Hepatic stellate cell (primary cell): Measurements from ENCODE around the gene DNAJC15.
"Not testable (repeated sequence)": the region's sequence is repeated elsewhere in the genome, so short reads cannot be mapped to it uniquely, and the experiment has no call there.

Experiments
- DNase-seq: peaks from one replicate; pipeline ENCODE4 v3.0.0; 2011; ENCODE audit warnings: low spot score

Gene DNAJC15

DNA sequence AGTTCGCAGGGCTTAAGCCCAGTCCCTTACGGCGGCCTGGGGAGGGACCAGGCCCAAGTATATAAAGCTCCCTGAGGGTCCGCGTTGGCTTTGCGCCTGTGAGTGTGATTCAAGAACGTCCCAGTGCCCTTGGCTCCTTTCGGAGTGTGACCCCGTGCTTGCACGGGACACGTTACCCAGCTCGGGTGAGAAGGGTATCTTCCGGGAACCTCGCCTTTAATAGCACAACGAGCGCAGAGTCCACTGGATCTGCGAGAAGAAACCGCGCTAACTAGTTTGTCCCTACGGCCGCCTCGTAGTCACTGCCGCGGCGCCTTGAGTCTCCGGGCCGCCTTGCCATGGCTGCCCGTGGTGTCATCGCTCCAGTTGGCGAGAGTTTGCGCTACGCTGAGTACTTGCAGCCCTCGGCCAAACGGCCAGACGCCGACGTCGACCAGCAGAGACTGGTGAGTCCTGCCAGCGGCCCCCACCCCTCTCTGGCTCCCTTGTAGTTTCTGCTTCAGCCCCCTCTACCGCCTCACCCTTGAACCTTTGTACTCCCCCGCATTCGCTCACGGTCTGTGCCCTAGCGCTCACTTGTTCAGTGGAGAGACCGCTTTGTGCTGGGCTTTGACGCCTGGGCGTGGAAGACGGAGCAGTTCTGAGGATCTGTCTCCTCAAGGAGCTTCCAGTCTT, at the start of gene DNAJC15:
DNAJC15 (plus strand) TSS at position 298 of the 675 bp plus-strand sequence; CDS start at position 339, 41 bp downstream.
- peak; percentile 54 for DNase-seq

DNA sequence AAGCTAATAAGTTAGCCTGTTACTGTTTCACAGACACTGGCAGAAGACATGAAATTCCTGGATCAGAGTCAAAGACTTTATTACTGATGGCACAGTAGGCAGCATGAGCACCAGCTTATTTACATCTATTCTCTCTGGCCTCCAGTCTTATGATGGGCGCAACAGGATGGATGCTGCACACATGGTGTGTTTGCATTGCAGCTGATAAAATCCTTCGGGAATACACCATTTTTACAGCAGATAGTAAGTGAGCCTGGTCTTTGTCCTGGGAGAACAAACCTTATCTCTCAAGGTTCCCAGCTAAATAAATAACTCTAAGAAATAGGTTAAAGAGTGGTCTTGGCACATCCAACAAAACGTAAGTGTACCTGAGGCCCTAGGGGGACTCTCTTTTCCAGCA, 47.3 kb upstream of the DNAJC15 start:
- no peak for DNase-seq

GRCh38 chr13:42977219-42977659, 46.1 kb upstream of the DNAJC15 start:
- no peak for DNase-seq

DNA sequence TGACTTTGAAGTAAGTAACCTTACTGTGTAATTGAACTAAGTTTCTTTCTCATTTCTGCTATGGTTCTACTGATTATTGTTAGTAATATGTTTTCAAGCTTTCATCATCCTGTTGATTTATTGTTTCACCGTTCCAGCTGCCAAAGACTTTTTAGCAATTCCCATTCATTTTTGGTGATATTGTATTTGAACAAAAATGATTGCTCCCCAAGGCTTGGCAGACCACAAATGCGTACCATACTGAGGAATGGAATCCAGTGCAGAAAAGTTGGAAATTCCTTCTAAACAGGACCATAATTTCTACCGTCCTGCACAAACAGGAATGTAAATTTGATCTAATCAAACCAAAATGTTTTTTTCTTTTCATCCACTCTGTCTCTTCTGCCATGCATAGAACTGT, 42.1 kb upstream of the DNAJC15 start:
- DNase-seq = no peak

GRCh38 chr13:42981853-42982252, 41.5 kb upstream of the DNAJC15 start:
- no peak for DNase-seq

DNA sequence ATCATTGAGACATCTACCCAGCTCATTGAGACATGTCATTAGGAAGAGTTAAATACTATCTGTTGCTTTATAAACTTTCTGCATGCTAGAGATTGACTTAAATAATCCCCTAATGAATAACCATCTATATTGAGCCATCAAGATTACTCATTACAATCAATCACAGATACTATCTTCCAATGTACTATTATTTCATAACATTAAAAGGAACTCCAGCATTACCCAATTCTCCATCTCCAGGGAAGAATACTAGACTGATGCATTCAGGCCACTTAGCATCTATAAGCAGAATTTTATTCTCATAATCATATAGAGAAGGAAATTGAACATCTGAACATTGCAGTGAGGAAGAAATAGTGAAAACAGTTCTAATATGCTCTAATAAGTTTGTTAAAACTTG, 39.4 kb upstream of the DNAJC15 start:
- no peak for DNase-seq

- no peak for DNase-seq
Observed at GRCh38 chr13:42984691-42985090, 38.7 kb upstream of the DNAJC15 start.

DNA sequence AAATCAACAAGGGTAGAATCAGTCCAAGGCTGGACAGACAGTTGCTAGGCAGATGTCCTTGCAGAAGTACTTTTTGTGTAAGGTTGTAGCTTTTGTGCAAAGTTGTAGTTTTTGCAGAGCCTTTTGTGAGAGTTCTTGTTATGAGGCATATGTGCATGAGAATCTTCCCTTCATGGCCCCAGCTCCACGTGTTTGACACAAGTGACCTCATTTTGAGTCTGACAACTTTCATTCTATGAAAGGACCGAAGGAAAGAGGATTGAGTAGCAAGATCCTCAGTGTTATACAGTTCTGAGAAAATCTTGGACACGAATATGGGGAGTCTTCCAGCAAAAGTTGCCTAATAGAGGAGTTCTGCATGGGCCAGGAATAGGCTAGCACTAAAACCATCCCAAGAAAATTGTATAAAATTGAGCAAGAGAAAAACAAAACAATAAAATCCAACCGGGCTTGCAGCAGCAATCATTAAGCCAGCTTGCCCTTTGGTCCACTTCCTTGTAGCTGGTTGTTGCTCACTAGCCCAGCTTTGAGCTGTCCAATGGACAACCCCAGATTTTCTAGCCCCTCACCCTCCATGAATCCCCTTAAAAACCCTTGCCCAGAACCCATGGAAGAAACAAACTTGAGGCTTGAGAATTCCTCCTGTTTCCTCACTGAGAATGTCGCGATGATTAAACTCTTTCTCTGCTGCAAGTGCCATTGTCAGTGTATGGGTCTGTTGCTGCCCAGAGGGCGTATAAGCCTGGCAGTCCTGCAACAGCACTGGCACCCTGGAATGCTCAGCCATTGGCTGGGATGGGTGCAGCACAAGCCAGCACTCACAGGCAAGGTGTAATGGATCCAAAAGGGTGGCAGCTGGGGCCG, 37.8 kb upstream of the DNAJC15 start:
- DNase-seq = no peak

DNA sequence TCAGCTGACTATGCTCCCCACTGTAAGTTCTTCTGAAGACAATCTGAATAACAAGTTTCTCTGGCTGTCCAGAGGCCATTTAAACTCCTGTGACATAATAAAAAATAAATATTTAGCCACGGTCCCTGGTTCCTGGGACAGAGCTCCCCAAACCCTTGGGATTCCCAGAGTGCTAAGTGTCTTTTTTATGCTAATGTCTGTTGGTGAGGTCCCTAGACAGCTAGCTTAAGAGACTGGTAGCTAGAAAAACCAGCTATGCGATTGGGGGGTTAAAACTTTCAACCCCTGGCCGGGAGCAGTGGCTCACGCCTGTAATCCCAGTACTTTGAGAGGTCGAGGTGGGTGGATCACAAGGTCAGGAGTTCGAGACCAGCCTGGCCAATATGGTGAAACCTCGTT, 37.2 kb upstream of the DNAJC15 start:
- DNase-seq = no peak

DNA sequence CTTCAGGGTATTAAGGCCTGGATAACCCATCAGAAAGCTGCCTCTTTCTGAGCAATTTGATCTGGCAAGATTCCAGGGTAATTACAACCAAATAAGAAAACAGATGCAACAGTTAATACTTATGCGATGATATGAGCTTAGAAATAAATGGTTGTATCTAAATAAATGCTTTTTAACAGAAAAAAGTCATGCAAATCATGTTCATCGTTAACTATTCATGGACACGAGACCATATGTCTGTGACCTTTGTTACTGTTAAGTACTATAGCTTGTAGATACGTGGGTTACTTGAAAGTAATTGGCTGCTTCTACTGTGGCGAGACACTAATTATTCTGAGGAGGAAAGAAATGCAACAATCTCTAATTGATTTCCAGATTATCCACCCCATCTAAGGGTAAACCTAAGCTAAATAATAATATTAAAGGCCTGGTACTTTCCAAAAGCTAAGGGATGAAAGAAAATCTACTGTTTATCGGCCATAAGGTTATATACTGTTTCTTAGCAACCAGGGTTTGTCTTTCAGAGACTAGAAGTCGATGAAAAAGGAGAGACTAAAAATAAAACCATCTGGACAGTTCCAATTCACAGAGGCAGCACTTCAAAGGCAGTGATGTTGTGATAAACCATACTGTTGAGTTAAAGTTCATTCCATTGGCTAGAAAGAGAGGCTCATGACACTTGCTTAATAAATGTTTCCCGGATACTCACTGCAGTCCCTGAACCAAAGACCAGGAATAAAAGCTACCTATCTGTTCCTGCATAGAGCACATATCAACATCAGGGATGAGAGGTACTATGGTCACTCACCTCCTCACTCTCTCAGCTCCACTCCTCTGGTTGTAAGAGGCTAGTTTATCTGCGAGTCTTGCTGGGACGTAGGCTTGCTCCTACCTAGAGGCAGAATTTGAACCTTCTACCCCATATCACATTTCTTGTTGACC, 32.8 kb upstream of the DNAJC15 start:
- peak; percentile 55 for DNase-seq

DNA sequence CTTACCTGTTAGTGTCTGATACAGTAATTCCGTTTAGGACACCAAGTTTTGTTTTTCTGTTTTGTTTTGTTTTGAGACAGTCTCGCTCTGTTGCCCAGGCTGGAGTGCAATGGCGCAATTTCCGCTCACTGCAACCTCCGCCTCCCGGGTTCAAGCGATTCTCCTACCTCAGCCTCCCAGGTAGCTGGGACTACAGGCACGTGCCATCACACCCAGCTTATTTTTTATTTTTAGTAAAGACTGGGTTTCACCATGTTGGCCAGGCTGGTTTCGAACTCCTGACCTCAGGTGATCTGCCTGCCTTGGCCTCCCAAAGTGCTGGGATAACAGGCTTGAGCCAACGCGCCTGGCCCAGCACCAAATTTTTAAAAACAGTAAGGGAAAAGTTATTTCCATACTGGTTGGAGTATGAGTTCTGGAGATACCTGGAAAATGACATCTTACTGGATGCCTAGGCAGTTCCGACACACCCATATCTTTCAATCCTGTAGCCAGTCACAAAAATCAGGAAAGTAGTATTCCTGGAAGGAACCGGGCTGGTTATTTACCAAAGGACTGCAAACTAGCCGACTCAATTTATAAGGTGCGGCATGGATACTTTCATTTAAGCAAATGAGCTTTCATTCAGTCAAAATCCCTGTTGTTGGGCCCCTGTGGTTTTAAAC, 32.0 kb upstream of the DNAJC15 start:
- DNase-seq = not testable (repeated sequence)

DNA sequence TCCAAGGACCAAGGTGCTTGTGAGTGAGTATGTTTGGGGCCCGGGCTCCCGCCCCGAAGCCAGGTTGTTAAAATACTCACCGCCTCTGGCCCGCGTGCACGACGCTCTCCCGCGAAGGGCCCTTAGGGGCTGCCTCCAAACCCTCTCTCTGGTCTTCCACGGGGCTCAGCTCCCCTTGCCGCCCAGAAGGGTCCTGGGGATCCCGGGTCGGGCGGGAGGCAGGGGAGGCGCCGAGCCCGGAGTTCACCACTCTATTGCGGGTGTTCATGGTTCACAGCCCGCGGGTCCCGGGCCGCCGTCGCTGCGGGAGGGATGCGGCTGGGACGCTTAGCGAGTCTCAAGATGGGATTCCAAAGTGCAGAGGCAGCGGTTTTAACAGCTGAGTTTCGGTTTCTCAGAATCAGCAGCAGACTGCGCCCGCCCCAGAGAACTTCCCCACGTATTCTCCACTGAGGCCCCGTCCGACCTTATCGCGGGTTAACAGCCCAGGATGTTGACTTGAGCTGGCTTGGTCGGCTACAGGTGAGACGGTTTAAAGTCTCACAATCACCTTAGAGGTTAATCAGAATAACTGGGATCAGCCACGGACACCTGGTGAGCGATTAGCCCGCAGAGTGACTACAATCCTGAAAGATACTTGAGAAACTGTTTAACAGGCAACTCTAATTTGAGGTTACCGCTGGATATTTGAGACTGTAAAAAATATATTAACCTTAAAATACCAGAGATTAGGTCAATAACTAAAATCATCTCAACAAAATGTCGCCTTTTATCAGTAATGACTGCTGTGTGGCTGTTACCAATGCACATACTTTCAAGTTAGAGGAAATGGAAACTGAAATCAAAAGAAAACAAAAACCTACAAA, 31.3 kb upstream of the DNAJC15 start, which contains the start of gene EPSTI1:
EPSTI1 (minus strand) TSS at position 344 of the 866 bp plus-strand sequence; CDS start at position 268, 76 bp downstream.
- peak; percentile 67 for DNase-seq

DNA sequence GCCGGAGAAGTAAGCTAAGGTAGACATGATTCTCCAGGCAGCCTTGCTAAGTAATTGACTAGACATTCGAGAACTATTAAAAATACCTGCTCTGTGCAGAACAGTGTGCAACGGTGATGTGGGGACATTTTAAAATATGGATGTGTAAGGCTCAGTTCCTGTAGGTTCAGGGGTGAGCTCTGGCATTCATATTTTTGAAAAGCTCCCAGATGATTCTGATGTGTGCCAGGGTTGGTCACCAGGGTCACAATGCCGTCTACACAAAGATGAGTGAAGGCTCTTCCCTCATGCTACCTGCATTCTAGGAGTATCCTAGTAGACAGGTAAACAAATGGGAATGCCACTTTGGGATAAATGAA, 30.6 kb upstream of the DNAJC15 start:
- no peak for DNase-seq

DNA sequence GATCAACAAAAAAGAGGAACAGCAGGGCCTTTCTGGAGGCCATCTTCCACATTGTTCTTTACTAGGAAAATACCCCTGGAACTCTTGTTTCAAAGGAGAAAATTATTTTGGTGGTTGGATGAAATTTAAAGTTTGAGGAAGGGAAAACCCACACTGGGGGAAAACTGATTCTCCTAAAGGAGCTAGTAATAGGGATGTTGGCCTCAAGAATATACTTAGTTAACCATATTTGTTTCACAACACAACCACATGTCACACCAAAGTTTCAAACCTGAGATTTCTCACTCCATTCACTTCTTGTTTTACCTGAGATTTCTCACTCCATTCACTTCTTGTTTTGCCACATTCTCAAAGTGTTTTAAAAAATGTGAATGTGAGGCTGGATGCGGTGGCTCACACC, 28.5 kb upstream of the DNAJC15 start:
- no peak for DNase-seq

- DNase-seq = peak; percentile 66
Observed at GRCh38 chr13:42996584-42996983, 26.8 kb upstream of the DNAJC15 start.

- no peak for DNase-seq
Observed at GRCh38 chr13:42997381-42997780, 26.0 kb upstream of the DNAJC15 start.

DNA sequence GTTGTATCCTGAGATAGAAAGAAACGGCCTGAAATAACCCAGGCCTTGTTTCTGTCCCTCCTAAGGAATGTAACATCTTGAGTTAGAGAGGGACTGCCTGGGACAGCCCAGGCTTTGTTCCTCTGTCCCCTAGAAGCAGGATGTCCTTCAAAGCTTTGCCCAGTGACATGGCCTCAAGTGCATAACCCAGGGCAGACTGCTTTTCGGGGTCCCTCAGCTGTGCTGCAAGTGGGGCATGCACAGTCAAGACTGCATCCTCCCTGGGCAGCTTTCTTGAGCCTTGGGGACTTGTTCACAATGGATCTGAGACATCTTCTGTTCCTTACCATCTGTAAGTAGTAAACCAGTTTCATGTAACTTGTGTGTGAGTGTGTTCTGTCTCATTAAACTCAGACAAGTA, 23.9 kb upstream of the DNAJC15 start:
- no peak for DNase-seq

- no peak for DNase-seq
Observed at GRCh38 chr13:43000676-43001075, 22.7 kb upstream of the DNAJC15 start.

DNA sequence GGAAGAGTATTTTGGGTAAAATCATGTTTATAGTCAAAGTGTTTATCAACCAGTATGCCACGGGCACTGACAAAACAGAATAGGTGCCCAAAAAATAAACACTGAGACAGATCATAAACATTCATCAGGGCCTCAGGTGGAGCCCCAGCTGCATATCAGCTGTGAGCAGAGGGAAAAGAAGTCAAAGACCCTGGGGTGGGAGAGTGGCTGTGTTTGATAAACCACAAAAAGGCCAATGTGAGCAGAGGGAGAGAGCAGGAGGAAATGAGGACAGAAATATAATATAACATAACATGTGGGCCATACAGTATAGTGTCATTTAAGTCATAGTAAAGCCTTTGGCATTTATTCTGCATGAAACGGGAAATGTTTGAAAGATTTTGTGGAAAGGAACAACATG, 21.4 kb upstream of the DNAJC15 start:
- DNase-seq = no peak

GRCh38 chr13:43003010-43003409, 20.4 kb upstream of the DNAJC15 start:
- no peak for DNase-seq

- DNase-seq = no peak
Observed at GRCh38 chr13:43003729-43004128, 19.7 kb upstream of the DNAJC15 start.
